ENCODE results near the gene INHBA. TPM values are rescaled to one million over a fixed set of nuclear protein-coding genes. Genes with fewer than 3 reads are reported as not detected.

The INHBA gene
- not detected for total RNA-seq

- DNase-seq: no peak
Observed at GRCh38 chr7:41702635-41703371, at the start of gene INHBA. INHBA (minus strand) TSS chr7:41703090; CDS start chr7:41700374, 2,716 bp downstream.

GRCh38 chr7:41752615-41753014 is 49.7 kb upstream of the INHBA start:
- DNase-seq: no peak

GRCh38 chr7:41750661-41751540 is 48.0 kb upstream of the INHBA start:
- no peak for DNase-seq

GRCh38 chr7:41747961-41748360 is 45.1 kb upstream of the INHBA start:
- no peak for DNase-seq

GRCh38 chr7:41745451-41745850 is 42.6 kb upstream of the INHBA start:
- DNase-seq: no peak

- no peak for DNase-seq
Observed at GRCh38 chr7:41744161-41744560, 41.3 kb upstream of the INHBA start.

GRCh38 chr7:41742401-41743020 is 39.6 kb upstream of the INHBA start:
- DNase-seq: no peak

- no peak for DNase-seq
Observed at GRCh38 chr7:41738806-41739205, 35.9 kb upstream of the INHBA start.

GRCh38 chr7:41738336-41738735 is 35.4 kb upstream of the INHBA start:
- no peak for DNase-seq

GRCh38 chr7:41735206-41735605 is 32.3 kb upstream of the INHBA start:
- DNase-seq: no peak

- no peak for DNase-seq
Observed at GRCh38 chr7:41732843-41733306, 30.0 kb upstream of the INHBA start.

GRCh38 chr7:41732436-41732785 is 29.5 kb upstream of the INHBA start:
- no peak for DNase-seq

- no peak for DNase-seq
Observed at GRCh38 chr7:41731493-41732435, 28.9 kb upstream of the INHBA start.

GRCh38 chr7:41730668-41731067 is 27.8 kb upstream of the INHBA start:
- DNase-seq: no peak

GRCh38 chr7:41730161-41730560 is 27.3 kb upstream of the INHBA start:
- no peak for DNase-seq

GRCh38 chr7:41729059-41729458 is 26.2 kb upstream of the INHBA start:
- no peak for DNase-seq

- no peak for DNase-seq
Observed at GRCh38 chr7:41725013-41725412, 22.1 kb upstream of the INHBA start.

- no peak for DNase-seq
Observed at GRCh38 chr7:41720886-41721285, 18.0 kb upstream of the INHBA start.

- no peak for DNase-seq
Observed at GRCh38 chr7:41720046-41720445, 17.2 kb upstream of the INHBA start.

- DNase-seq: no peak
Observed at GRCh38 chr7:41716691-41717090, 13.8 kb upstream of the INHBA start.

GRCh38 chr7:41715000-41715399 is 12.1 kb upstream of the INHBA start:
- DNase-seq: no peak
